Medulla oblongata (tissue), 1 donor: Measurements from ENCODE around the gene CACNA1H.
"Not testable (repeated sequence)": the region's sequence is repeated elsewhere in the genome, so short reads cannot be mapped to it uniquely, and the experiment has no call there.

Experiments used
- DNase-seq: peaks from one replicate; pipeline ENCODE4 v3.0.0-alpha.2; 2015; ENCODE audit errors: extremely low spot score

CACNA1H gene

GRCh38 chr16:1247903-1248537 lies 95.1 kb downstream of the CACNA1H start:
- not testable (repeated sequence) for DNase-seq

DNA sequence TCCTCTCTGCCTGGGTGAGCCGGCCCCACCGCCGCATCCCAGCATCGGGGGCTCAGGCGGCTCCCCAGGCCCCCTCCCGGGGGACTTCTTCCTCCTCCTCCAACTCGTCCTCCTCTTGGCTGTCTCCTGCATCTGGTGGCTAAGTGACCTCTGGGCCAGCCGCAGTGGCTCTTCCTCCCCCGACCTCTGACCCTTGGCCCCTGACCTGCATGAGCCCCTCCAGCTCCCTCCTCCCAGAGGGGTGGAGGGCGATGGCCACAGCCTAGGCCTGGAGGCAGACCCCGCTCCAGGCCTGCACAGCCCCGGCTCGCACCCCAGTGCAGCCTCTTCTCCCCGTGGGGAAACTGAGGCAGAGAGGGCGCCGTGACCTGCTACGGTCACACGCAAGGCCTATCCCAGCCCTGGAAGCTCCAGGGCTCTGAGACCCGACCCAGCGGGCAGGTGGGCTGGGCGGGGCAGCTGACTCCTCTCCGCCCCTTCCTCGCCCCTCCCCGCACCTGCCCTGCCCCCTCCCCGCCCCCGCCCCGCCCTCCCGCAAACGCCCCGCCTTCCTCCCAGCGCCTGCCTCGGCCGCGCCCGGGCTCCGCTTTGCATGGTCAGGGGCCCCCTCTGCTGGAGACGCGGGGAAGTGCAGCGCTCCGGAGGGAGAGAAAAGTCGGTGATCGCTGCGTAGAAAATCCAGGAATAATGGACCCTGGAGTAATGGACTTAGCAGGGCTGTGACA lies 96.3 kb downstream of the CACNA1H start:
- not testable (repeated sequence) for DNase-seq

- DNase-seq: not testable (repeated sequence)
Measured at GRCh38 chr16:1253701-1254364, 100.9 kb downstream of the CACNA1H start.

- DNase-seq: not testable (repeated sequence)
Measured at GRCh38 chr16:1254821-1255220, 101.9 kb downstream of the CACNA1H start.

- not testable (repeated sequence) for DNase-seq
Measured at GRCh38 chr16:1255276-1256122, 102.6 kb downstream of the CACNA1H start, which contains the start of gene TPSD1. Gene TPSD1 (plus strand): TSS chr16:1256069. CDS start chr16:1256281, 212 bp downstream.

DNA sequence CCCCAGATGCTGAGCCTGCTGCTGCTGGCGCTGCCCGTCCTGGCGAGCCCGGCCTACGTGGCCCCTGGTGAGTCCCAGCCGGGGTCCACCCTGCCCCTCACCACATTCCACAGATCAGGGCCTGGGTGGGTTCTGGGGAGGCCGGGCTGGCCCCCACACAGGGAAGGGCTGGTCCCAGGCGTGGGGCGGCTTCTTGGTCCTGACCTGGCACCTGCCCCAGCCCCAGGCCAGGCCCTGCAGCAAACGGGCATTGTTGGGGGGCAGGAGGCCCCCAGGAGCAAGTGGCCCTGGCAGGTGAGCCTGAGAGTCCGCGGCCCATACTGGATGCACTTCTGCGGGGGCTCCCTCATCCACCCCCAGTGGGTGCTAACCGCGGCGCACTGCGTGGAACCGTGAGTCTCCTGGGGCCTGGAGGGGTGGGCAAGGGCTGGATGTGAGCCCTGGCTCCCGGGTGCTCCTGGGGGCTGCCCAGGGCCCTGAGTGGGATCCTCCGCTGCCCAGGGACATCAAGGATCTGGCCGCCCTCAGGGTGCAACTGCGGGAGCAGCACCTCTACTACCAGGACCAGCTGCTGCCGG lies 103.5 kb downstream of the CACNA1H start:
- DNase-seq: not testable (repeated sequence)

DNA sequence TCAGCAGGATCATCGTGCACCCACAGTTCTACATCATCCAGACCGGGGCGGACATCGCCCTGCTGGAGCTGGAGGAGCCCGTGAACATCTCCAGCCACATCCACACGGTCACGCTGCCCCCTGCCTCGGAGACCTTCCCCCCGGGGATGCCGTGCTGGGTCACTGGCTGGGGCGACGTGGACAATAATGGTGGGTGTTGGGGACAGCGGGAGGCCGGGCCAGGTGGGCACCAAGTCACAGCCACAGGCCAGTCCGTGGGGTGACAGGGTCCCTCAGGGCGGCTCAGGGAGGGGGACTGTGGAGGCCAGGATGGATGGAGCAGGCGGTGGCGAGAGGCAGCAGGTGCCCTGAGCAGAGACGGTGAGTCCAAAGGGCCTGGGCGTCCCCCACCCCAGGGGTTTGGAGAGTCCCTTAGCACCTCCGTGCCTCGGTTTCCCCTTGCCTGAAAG lies 104.0 kb downstream of the CACNA1H start:
- no peak for DNase-seq

GRCh38 chr16:1257561-1258224 lies 104.8 kb downstream of the CACNA1H start:
- no peak for DNase-seq

- DNase-seq: no peak
Measured at GRCh38 chr16:1258225-1258600, 105.3 kb downstream of the CACNA1H start.

GRCh38 chr16:1258906-1259759 lies 106.2 kb downstream of the CACNA1H start:
- no peak for DNase-seq

DNA sequence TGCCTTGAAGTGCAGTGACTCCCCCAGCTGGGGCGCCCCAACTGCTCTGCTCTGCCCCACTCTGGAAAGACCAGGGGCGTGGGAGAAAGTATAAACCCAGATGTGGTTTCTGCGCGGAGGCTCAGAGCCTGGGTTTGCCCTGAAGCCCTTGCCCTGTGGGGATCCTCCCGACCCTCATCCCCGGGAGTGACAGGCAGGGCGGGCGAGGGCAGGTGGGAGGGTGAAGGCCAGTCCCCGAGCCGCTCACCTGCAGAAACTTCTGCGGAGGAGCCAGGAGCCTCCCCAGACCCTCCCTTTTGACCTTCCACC lies 106.8 kb downstream of the CACNA1H start:
- no peak for DNase-seq

- no peak for DNase-seq
Measured at GRCh38 chr16:1260101-1260680, 107.3 kb downstream of the CACNA1H start.

- DNase-seq: no peak
Measured at GRCh38 chr16:1261131-1261892, 108.4 kb downstream of the CACNA1H start.

- DNase-seq: no peak
Measured at GRCh38 chr16:1262210-1262845, 109.4 kb downstream of the CACNA1H start.

GRCh38 chr16:1262846-1263221 lies 109.9 kb downstream of the CACNA1H start:
- no peak for DNase-seq

DNA sequence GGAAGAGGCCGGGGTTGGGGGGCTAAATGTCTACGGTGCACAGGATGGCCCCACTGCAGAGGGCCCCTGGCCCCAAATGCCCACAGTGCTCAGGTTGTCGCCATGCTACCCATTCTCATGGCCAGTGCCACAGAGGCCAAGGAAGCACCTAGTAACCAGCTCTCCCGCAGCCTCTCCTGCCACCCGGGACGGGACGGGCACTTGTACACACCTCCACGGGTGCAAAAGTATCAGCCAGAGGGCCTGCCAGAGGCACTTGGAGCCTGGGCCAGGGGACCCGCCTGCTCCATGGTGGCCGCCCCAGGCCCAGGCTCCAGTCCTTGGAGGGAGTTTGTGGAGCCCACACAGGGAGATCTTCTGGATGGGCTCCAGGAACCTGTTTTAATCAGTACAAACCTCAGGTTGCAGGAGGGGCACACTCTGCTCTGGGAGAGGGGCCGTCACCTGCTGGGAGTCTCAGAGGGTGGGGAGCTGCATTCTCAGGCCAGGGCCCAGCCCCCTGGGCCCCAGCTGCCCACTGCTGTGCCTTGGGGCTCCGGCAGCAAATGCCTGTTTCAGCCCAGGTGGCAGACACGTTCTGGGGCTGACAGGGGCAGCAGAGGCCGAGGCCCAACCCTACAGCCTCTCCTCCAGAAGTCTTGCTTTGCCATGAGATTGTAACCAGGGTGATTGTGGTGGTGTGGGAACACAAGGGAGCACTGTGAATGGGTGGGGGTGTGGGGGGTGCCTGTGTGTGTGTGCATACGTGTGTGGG lies 110.9 kb downstream of the CACNA1H start:
- no peak for DNase-seq

DNA sequence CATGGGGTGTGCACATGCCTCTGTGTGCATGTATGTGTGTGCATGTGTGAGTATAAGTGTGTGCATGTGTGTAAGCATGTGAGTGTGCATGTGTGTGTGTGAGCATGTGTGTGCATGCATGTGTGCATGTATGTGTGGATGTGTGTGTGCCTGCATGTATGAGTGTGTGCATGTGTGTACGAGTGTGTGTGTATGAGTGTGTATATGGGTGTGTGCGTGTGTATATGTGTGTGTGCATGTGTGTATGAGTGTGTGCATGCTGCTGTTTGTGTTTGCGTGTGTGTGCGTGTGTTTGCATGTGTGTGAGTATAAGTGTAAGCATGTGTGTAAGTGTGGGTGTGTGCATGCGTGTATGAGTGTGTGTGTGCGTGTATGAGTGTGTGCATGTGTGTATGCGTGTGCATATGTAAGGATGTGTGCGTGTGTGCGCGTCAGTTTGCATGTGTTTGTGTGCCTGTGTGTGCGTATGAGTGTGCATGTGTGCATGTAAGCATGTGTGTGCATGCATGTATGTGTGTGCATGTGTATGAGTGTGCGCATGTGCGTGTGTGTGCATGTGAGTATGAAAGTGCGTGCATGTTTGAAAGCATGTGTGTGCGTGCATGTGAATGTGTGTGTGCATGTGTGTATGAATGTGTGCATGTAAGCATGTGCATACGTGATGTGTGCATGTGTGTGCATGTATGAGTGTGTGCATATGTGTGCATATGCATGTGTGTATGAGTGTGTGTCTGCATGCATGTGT lies 111.6 kb downstream of the CACNA1H start:
- no peak for DNase-seq
